ENCODE data around the gene USO1.
"Not testable (repeated sequence)": the region's sequence is repeated elsewhere in the genome, so short reads cannot be mapped to it uniquely, and the experiment has no call there.

Gene USO1

GRCh38 chr4:75714704-75715103 is 9.7 kb upstream of the USO1 start:
- DNase-seq (ENCODE audit: low spot score) = no peak

GRCh38 chr4:75715105-75715799 is 9.1 kb upstream of the USO1 start:
- peak; percentile 30 for DNase-seq (ENCODE audit: low spot score)

- DNase-seq (ENCODE audit: low spot score) = not testable (repeated sequence)
Observed at GRCh38 chr4:75716054-75716453, 8.3 kb upstream of the USO1 start.

- DNase-seq (ENCODE audit: low spot score) = no peak
Observed at GRCh38 chr4:75717408-75717807, 7.0 kb upstream of the USO1 start.

- DNase-seq (ENCODE audit: low spot score) = no peak
Observed at GRCh38 chr4:75718529-75718928, 5.8 kb upstream of the USO1 start.

- no peak for DNase-seq (ENCODE audit: low spot score)
Observed at GRCh38 chr4:75722417-75722816, 2.0 kb upstream of the USO1 start.

GRCh38 chr4:75723163-75724065 is 963 bp upstream of the USO1 start:
- DNase-seq (ENCODE audit: low spot score) = peak; percentile 12

GRCh38 chr4:75724867-75725724 is 719 bp downstream of the USO1 start:
- peak; percentile 57 for DNase-seq (ENCODE audit: low spot score)

- DNase-seq (ENCODE audit: low spot score) = not testable (repeated sequence)
Observed at GRCh38 chr4:75725942-75726538, 1.7 kb downstream of the USO1 start.

- DNase-seq (ENCODE audit: low spot score) = peak; percentile 35
Observed at GRCh38 chr4:75726577-75726976, 2.2 kb downstream of the USO1 start.

- DNase-seq (ENCODE audit: low spot score) = no peak
Observed at GRCh38 chr4:75727073-75727472, 2.7 kb downstream of the USO1 start.

- DNase-seq (ENCODE audit: low spot score) = no peak
Observed at GRCh38 chr4:75729836-75730235, 5.5 kb downstream of the USO1 start.

- DNase-seq (ENCODE audit: low spot score) = no peak
Observed at GRCh38 chr4:75733369-75733768, 9.0 kb downstream of the USO1 start.

- no peak for DNase-seq (ENCODE audit: low spot score)
Observed at GRCh38 chr4:75735525-75735924, 11.1 kb downstream of the USO1 start.

GRCh38 chr4:75736862-75737261 is 12.5 kb downstream of the USO1 start:
- no peak for DNase-seq (ENCODE audit: low spot score)

- no peak for DNase-seq (ENCODE audit: low spot score)
Observed at GRCh38 chr4:75737398-75737797, 13.0 kb downstream of the USO1 start.

- DNase-seq (ENCODE audit: low spot score) = no peak
Observed at GRCh38 chr4:75741027-75741426, 16.6 kb downstream of the USO1 start.

- DNase-seq (ENCODE audit: low spot score) = no peak
Observed at GRCh38 chr4:75742451-75742850, 18.1 kb downstream of the USO1 start.

- no peak for DNase-seq (ENCODE audit: low spot score)
Observed at GRCh38 chr4:75745161-75745560, 20.8 kb downstream of the USO1 start.

GRCh38 chr4:75745721-75746199 is 21.4 kb downstream of the USO1 start:
- DNase-seq (ENCODE audit: low spot score) = no peak

GRCh38 chr4:75752637-75753036 is 28.3 kb downstream of the USO1 start:
- no peak for DNase-seq (ENCODE audit: low spot score)

- DNase-seq (ENCODE audit: low spot score) = no peak
Observed at GRCh38 chr4:75769036-75769435, 44.7 kb downstream of the USO1 start.
